ENCODE data around the gene TLR1. TPM values are rescaled to one million over a fixed set of nuclear protein-coding genes. Genes with fewer than 3 reads are reported as not detected.
A peak's percentile ranks its signal among the peaks of the same experiment; 100 is the strongest.

The TLR1 gene
- total and polyA plus RNA-seq, 2 donors (not counting 1 experiment from before 2014, with no cell fraction given), result 23.4 to 50.8 TPM

DNA sequence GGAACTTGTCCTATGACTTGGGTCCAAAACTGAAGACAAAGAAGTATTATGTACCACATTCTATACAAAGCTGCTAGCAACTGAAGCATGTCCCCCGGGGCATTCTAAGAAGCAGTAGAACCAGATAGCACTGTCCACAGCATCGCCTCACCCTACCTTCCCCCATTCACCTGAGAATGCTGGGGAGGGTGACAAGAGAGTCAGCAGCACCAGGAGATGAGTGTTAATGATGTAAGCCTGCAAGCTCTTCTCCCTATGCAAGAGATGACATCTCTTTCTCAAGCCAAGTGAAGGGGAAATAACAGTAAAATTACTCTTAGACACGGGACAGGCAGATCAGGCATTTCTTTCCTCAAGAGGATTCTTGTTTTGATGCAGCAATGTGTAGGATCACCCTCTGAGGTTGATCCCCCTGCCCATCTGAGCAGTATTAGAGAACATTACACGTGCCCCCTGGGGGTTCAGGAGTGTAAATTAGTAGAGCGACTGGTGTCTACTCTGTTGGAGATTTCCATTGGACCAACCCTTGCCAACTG lies 13.9 kb upstream of the TLR1 start:
- peaks cover 1 to 22% (median 15%) of the 10 kb centered on the region in 3 donors for H3K9me3 ChIP-seq (ENCODE audit: control extremely low read depth in 1 of 3, control insufficient read depth in 2 of 3, insufficient read depth in 1 of 3, low read length in 2 of 3)
- Mint-ChIP-seq H3K4me1 (peaks cover 61% of the 10 kb centered on the region), H3K4me3 (peak overlapping the region; percentile 54), H3K27ac (peak overlapping the region; percentile 79), H3K27me3 (no peaks in the 10 kb centered on the region), H3K9me3 (ENCODE audit: insufficient read depth) (peaks cover 5% of the 10 kb centered on the region)
- no peaks in the 10 kb centered on the region for H4K20me1 ChIP-seq (ENCODE audit: control insufficient read depth, insufficient read depth, low read length, poor library complexity, severe bottlenecking)
- H3K27me3 ChIP-seq (replicated peaks in 1 of 4; ENCODE audit: control extremely low read depth in 1 of 4, control insufficient read depth in 3 of 4, insufficient read depth in 4 of 4, low read length in 3 of 4), result no peaks in the 10 kb centered on the region
- peak overlapping the region; percentile 48 for H3K4me2 ChIP-seq (replicated peaks; ENCODE audit: low read depth, low read length, poor library complexity, severe bottlenecking)
- peaks cover 62% of the 10 kb centered on the region for H3K79me2 ChIP-seq (ENCODE audit: control insufficient read depth, insufficient read depth, low read length)
- CTCF ChIA-PET, result interaction anchor here (0.8 to 2.1 kb wide), 9 partner anchors 9 to 316 kb away, joined by 3 to 12 read pairs (median 6); partner anchors contain the start of genes TLR1, TLR10 and TLR6
- H2AFZ ChIP-seq (ENCODE audit: insufficient read depth, low read depth, low read length, poor library complexity, severe bottlenecking), result no peak overlapping the region
- peak; percentile 44 for DNase-seq
- intact Hi-C loops (cut with micrococcal nuclease), result loop anchor here (5.0 kb wide), 1 partner anchor 36 kb away; the partner anchor contains the start of gene TLR10
- H3K9ac ChIP-seq (ENCODE audit: low read length), result peak overlapping the region; percentile 0
- H3K27ac ChIP-seq (ENCODE audit: low read length in 2 of 2), result peak overlapping the region in 1 of 2 donors; percentile 84
- TF ChIP-seq, protein P1, sequence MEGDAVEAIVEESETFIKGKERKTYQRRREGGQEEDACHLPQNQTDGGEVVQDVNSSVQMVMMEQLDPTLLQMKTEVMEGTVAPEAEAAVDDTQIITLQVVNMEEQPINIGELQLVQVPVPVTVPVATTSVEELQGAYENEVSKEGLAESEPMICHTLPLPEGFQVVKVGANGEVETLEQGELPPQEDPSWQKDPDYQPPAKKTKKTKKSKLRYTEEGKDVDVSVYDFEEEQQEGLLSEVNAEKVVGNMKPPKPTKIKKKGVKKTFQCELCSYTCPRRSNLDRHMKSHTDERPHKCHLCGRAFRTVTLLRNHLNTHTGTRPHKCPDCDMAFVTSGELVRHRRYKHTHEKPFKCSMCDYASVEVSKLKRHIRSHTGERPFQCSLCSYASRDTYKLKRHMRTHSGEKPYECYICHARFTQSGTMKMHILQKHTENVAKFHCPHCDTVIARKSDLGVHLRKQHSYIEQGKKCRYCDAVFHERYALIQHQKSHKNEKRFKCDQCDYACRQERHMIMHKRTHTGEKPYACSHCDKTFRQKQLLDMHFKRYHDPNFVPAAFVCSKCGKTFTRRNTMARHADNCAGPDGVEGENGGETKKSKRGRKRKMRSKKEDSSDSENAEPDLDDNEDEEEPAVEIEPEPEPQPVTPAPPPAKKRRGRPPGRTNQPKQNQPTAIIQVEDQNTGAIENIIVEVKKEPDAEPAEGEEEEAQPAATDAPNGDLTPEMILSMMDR (IDR thresholded peaks at IDR 0.05), result no peak
- no CpG with 5 or more reads among the region's 5 CpGs for WGBS (ENCODE audit: insufficient coverage)
- no peak overlapping the region for H3K4me3 ChIP-seq (ENCODE audit: control extremely low read depth in 1 of 5, extremely low read depth in 1 of 5, insufficient read depth in 1 of 5, low read depth in 2 of 5, low read length in 4 of 5)
- ATAC-seq (ENCODE audit: low read depth), result no peak
- peaks cover 53 to 58% of the 10 kb centered on the region in 2 donors for H3K4me1 ChIP-seq (ENCODE audit: control insufficient read depth in 2 of 2, insufficient read depth in 2 of 2, low read length in 2 of 2)
- peaks cover 0 to 15% of the 10 kb centered on the region in 2 experiments for H3K36me3 ChIP-seq (replicated peaks in 1 of 2; ENCODE audit: control extremely low read depth in 1 of 2, control insufficient read depth in 1 of 2, extremely low read depth in 1 of 2, insufficient read depth in 2 of 2, low read length in 1 of 2)
- POLR2A ChIA-PET, result interaction anchor here (1.0 to 1.1 kb wide), 2 partner anchors 13 to 14 kb away, joined by 3 to 4 read pairs; partner anchors contain the start of gene TLR1

All from B cell (primary cell).